K562 (cell line): ENCODE measurements around the gene PHETA1. TPM values are rescaled to one million over a fixed set of nuclear protein-coding genes. Genes with fewer than 3 reads are reported as not detected.

ENCODE experiments used
- CHD4 ChIP-seq: fragments of 200-600 bp; sonication (generic); IDR thresholded peaks from 3 replicates; pipeline ENCODE4 v1.6.1; 2012; ENCODE audit warnings: low read depth, mild to moderate bottlenecking, mixed read lengths, low read length, inconsistent platforms; ENCODE audit not compliant: insufficient read depth, insufficient replicate concordance, poor library complexity, severe bottlenecking
- CREB3L1 ChIP-seq: fragments of 450-650 bp; IDR thresholded peaks from 2 replicates; pipeline ENCODE4 v1.6.1; 2014; ENCODE audit warnings: low read depth, mild to moderate bottlenecking, moderate library complexity, borderline replicate concordance
- EGR1 ChIP-seq: fragments of 450-650 bp; conservative IDR thresholded peaks from 2 replicates; pipeline ENCODE4 v1.6.1; 2017; ENCODE audit warnings: mild to moderate bottlenecking
- FOXP1 ChIP-seq: sonication (generic); formaldehyde crosslinking; IDR thresholded peaks from 2 replicates; pipeline ENCODE4 v1.8.0; 2022; ENCODE audit warnings: mild to moderate bottlenecking, missing genetic modification reagents
- JUNB ChIP-seq: fragments of 450-650 bp; formaldehyde crosslinking; conservative IDR thresholded peaks from 2 replicates; pipeline ENCODE4 v1.4.0; 2020; ENCODE audit warnings: mild to moderate bottlenecking
- KAT7 ChIP-seq: sonication (generic); formaldehyde crosslinking; IDR thresholded peaks from 2 replicates; pipeline ENCODE4 v1.8.0; 2022; ENCODE audit warnings: missing genetic modification reagents, mild to moderate bottlenecking, borderline replicate concordance
- KDM4B ChIP-seq, 2 experiments: fragments of 450-650 bp in 1 of 2; sonication (generic) in 1 of 2; IDR thresholded peaks; 2 replicates each; pipeline ENCODE4 v1.6.1; 2016 to 2017; ENCODE audit warnings: borderline replicate concordance in 2 of 2, antibody characterized with exemption in 1 of 2, low read depth in 1 of 2, mild to moderate bottlenecking in 1 of 2
- KDM5B ChIP-seq: fragments of 200-600 bp; sonication (generic); IDR thresholded peaks from 2 replicates; pipeline ENCODE4 v1.6.1; 2012; ENCODE audit warnings: low read depth, mild to moderate bottlenecking, moderate library complexity, low read length, control low read depth, inconsistent platforms; ENCODE audit not compliant: insufficient replicate concordance
- KLF10 ChIP-seq: fragments of 250-450 bp; sonication (Bioruptor Pico); IDR thresholded peaks from 2 replicates; pipeline ENCODE4 v1.6.1; 2021; ENCODE audit warnings: matching md5 sums
- KLF16 ChIP-seq: IDR thresholded peaks from 2 replicates; pipeline ENCODE4 v1.6.1; 2016; ENCODE audit warnings: antibody characterized with exemption
- MXI1 ChIP-seq: IDR thresholded peaks from 2 replicates; pipeline ENCODE4 v1.6.1; 2011; ENCODE audit warnings: low read depth, mild to moderate bottlenecking, improper control_type of control experiment, low read length
- NEUROD1 ChIP-seq: fragments of 150-350 bp; IDR thresholded peaks from 2 replicates; pipeline ENCODE4 v1.6.1; 2014; ENCODE audit warnings: borderline replicate concordance, low read length, low read depth; ENCODE audit not compliant: partially characterized antibody
- POLR2A ChIP-seq: fragments of 450-650 bp; conservative IDR thresholded peaks from 2 replicates; pipeline ENCODE4 v1.6.1; 2016
- PREB ChIP-seq: sonication (generic); formaldehyde crosslinking; IDR thresholded peaks from 2 replicates; pipeline ENCODE4 v1.8.1; 2023; ENCODE audit warnings: mild to moderate bottlenecking, missing genetic modification reagents
- PRMT5 ChIP-seq: sonication (generic); formaldehyde crosslinking; IDR thresholded peaks from 2 replicates; pipeline ENCODE4 v1.5.0; 2020; ENCODE audit warnings: missing genetic modification reagents
- RB1 ChIP-seq: fragments of 450-650 bp; IDR thresholded peaks from 2 replicates; pipeline ENCODE4 v1.6.1; 2017; ENCODE audit warnings: low read depth, mild to moderate bottlenecking
- RBBP5 ChIP-seq: fragments of 200-600 bp; sonication (generic); IDR thresholded peaks from 2 replicates; pipeline ENCODE4 v1.6.1; 2012; ENCODE audit warnings: borderline replicate concordance, mild to moderate bottlenecking, low read length, control low read depth, inconsistent platforms; ENCODE audit not compliant: insufficient read depth, poor library complexity, severe bottlenecking
- SIN3A ChIP-seq, 2 experiments: fragments of 150-350 bp in 1 of 2; IDR thresholded peaks; 2 replicates each; pipeline ENCODE4 v1.6.1; 2011 to 2016; ENCODE audit warnings: borderline replicate concordance in 2 of 2, low read depth in 2 of 2, low read length in 2 of 2, mild to moderate bottlenecking in 2 of 2, moderate library complexity in 2 of 2; ENCODE audit not compliant: control insufficient read depth in 1 of 2
- SLC30A9 ChIP-seq: fragments of 250-450 bp; sonication (Bioruptor Pico); IDR thresholded peaks from 2 replicates; pipeline ENCODE4 v1.8.0; 2022; ENCODE audit warnings: mild to moderate bottlenecking, moderate library complexity
- SOX6 ChIP-seq: fragments of 450-650 bp; IDR thresholded peaks from 2 replicates; pipeline ENCODE4 v1.6.1; 2014; ENCODE audit warnings: mild to moderate bottlenecking
- SP1 ChIP-seq: sonication (generic); formaldehyde crosslinking; IDR thresholded peaks from 2 replicates; pipeline ENCODE4 v1.8.1; 2022; ENCODE audit warnings: mild to moderate bottlenecking, missing genetic modification reagents
- STAG1 ChIP-seq: sonication (generic); formaldehyde crosslinking; IDR thresholded peaks from 2 replicates; pipeline ENCODE4 v1.5.0; 2020; ENCODE audit warnings: missing genetic modification reagents, borderline replicate concordance
- TAF9B ChIP-seq: fragments of 450-650 bp; IDR thresholded peaks from 2 replicates; pipeline ENCODE4 v1.6.1; 2018; ENCODE audit warnings: mild to moderate bottlenecking; ENCODE audit not compliant: partially characterized antibody
- ZNF589 ChIP-seq: fragments of 200-800 bp; sonication (Bioruptor generic); IDR thresholded peaks from 2 replicates; pipeline ENCODE4 v1.6.1; 2016; ENCODE audit warnings: low read depth, missing genetic modification characterization, missing compliant biosample characterization
- ZNF668 ChIP-seq: fragments of 250-450 bp; sonication (Bioruptor Pico); IDR thresholded peaks from 2 replicates; pipeline ENCODE4 v1.8.0; 2022; ENCODE audit warnings: mild to moderate bottlenecking, inconsistent platforms
- ZNF695 ChIP-seq: fragments of 450-650 bp; formaldehyde crosslinking; IDR thresholded peaks from 2 replicates; pipeline ENCODE4 v1.4.0; 2020; ENCODE audit warnings: mild to moderate bottlenecking, moderate library complexity
- polyA plus RNA-seq, 8 experiments: library from polyadenylated mRNA; depleted of rRNA in 4 of 8; stranded (reverse) in 5 of 8; unstranded in 3 of 8; fragments of >200 nt; fragmentation: Nextera tagmentation in 2 of 8; fragmentation: Illumina TruSeq in 1 of 8; extraction: Ambion mirVana in 2 of 8; extraction: Trizol in 1 of 8; gene quantifications; 2 replicates each; pipeline versions ENCODE4 v1.2.1 to v1.2.3, GENCODE V29; 2011 to 2014; ENCODE audit warnings: inconsistent platforms in 1 of 8, missing spikeins in 1 of 8
- total RNA-seq, 7 experiments: library from RNA; depleted of rRNA in 6 of 7; stranded (reverse); fragments of >200 nt in 6 of 7; fragmentation: Illumina TruSeq in 2 of 7; extraction: Trizol in 2 of 7; gene quantifications; 2 replicates each; pipeline versions ENCODE4 v1.2.1 to v1.2.3, GENCODE V29; 2011 to 2021; ENCODE audit warnings: low replicate concordance in 1 of 7

The PHETA1 gene
- total and polyA plus RNA-seq, 9 of the 15 experiments (the other 6 are each of a cell fraction or from before 2014, with no cell fraction given): 0.03 to 12.4 (median 3.0) TPM

DNA sequence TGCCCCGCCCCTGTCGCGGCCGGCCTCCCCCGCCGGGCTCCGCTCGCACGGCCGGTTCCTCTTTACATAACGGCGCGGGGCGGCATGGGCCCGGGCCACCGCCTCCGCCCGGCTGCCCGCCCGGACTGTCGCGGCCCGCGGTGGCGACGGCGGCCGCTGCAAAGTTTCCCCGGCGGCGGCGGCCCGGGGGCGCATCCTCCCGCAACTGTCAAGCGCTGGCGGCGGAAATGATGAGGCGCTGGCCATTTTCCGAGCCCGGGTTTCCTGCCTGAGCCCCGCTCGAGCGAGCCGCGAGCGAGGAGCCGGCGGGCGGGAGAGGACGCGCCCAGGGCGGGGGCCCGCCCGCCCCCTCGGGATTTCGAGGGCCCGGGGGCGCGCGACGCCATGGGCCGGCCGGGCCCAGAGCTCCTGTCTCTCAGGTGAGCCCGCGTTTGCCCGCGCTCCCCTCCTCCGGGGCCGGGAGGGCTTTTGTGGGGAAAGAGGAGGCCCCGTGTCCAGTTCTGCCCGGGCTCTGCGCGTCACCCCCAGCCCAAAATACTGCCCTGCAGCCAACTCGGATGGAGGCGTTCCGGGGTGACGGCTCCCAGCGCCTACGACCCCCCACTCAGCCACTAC, 37.1 kb upstream of the PHETA1 start, which contains the start of gene SH2B3 (continued):
- TF ChIP-seq CREB3L1: no peak
- TF ChIP-seq PREB: 0 out of 2 replicates have a peak, but pooled peaks have one; percentile 72
- no peak for TF ChIP-seq TAF9B
- TF ChIP-seq SOX6: no peak; the same call in 1 of the 2 replicates
- no peak for TF ChIP-seq ZNF668
- TF ChIP-seq PRMT5 (CRISPR knock-in tag): no peak
- no peak for TF ChIP-seq SLC30A9 (CRISPR knock-in tag)
- TF ChIP-seq MXI1: 0 out of 2 replicates have a peak, but pooled peaks have one; percentile 6
- TF ChIP-seq ZNF695 (CRISPR knock-in tag): no peak
- TF ChIP-seq KLF10 (CRISPR knock-in tag): no peak
- TF ChIP-seq RB1: peak; percentile 80
- TF ChIP-seq KDM4B (IDR thresholded peaks at IDR 0.05; ENCODE audit: borderline replicate concordance in 2 of 2, low read depth in 1 of 2): no peak
- TF ChIP-seq POLR2A: peak; percentile 41; the same call in 1 of the 2 replicates
- no peak for TF ChIP-seq KAT7 (CRISPR knock-in tag)
- TF ChIP-seq FOXP1: no peak
- no peak for TF ChIP-seq EGR1
- TF ChIP-seq KDM5B: peak; percentile 6
- TF ChIP-seq RBBP5: peak; percentile 46
- no peak for TF ChIP-seq NEUROD1
- TF ChIP-seq JUNB (CRISPR knock-in tag): no peak
- TF ChIP-seq STAG1: peak; percentile 50
- TF ChIP-seq KLF16: no peak
- peak; percentile 50 to 79; a peak in 2 of 4 replicates for TF ChIP-seq SIN3A (IDR thresholded peaks at IDR 0.05; ENCODE audit: borderline replicate concordance in 2 of 2, control insufficient read depth in 1 of 2, low read depth in 2 of 2, low read length in 2 of 2)
- no peak for TF ChIP-seq SP1
- TF ChIP-seq CHD4: no peak
- no peak for TF ChIP-seq ZNF589 (CRISPR knock-in tag)
